ENCODE data around the gene HIBCH.
"Not testable (repeated sequence)": the region's sequence is repeated elsewhere in the genome, so short reads cannot be mapped to it uniquely, and the experiment has no call there.

- not testable (repeated sequence) for TF ChIP-seq JUNB, PBX3, MAX, CEBPB (IDR thresholded peaks at IDR 0.05)
Observed at GRCh38 chr2:190269699-190270098, 49.9 kb downstream of the HIBCH start.

Measured in A549 (cell line).